ENCODE results near the gene SEC24B.

DNA sequence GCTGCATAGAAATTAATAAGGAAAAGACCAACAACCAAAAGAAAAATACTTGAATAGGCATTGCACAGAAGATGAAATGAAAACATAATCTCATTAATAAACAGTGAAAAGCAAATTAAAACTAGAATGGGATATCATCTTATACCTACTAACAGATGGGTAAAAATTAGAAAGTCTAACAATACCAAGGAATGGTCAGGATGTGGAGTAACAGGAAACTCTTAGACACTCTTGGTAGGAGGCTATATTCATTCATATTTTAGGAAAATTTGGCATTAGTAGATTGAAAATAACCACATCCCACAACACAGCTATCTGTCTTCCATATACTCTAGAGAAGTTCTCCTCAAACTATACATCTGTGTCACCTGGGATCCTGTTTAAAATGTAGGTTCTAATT is 36.3 kb downstream of the SEC24B start:
- TF ChIP-seq, protein P1, sequence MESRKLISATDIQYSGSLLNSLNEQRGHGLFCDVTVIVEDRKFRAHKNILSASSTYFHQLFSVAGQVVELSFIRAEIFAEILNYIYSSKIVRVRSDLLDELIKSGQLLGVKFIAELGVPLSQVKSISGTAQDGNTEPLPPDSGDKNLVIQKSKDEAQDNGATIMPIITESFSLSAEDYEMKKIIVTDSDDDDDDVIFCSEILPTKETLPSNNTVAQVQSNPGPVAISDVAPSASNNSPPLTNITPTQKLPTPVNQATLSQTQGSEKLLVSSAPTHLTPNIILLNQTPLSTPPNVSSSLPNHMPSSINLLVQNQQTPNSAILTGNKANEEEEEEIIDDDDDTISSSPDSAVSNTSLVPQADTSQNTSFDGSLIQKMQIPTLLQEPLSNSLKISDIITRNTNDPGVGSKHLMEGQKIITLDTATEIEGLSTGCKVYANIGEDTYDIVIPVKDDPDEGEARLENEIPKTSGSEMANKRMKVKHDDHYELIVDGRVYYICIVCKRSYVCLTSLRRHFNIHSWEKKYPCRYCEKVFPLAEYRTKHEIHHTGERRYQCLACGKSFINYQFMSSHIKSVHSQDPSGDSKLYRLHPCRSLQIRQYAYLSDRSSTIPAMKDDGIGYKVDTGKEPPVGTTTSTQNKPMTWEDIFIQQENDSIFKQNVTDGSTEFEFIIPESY (IDR thresholded peaks at IDR 0.05) = no peak
- TF ChIP-seq, protein P2, sequence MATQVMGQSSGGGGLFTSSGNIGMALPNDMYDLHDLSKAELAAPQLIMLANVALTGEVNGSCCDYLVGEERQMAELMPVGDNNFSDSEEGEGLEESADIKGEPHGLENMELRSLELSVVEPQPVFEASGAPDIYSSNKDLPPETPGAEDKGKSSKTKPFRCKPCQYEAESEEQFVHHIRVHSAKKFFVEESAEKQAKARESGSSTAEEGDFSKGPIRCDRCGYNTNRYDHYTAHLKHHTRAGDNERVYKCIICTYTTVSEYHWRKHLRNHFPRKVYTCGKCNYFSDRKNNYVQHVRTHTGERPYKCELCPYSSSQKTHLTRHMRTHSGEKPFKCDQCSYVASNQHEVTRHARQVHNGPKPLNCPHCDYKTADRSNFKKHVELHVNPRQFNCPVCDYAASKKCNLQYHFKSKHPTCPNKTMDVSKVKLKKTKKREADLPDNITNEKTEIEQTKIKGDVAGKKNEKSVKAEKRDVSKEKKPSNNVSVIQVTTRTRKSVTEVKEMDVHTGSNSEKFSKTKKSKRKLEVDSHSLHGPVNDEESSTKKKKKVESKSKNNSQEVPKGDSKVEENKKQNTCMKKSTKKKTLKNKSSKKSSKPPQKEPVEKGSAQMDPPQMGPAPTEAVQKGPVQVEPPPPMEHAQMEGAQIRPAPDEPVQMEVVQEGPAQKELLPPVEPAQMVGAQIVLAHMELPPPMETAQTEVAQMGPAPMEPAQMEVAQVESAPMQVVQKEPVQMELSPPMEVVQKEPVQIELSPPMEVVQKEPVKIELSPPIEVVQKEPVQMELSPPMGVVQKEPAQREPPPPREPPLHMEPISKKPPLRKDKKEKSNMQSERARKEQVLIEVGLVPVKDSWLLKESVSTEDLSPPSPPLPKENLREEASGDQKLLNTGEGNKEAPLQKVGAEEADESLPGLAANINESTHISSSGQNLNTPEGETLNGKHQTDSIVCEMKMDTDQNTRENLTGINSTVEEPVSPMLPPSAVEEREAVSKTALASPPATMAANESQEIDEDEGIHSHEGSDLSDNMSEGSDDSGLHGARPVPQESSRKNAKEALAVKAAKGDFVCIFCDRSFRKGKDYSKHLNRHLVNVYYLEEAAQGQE (IDR thresholded peaks at IDR 0.05) = no peak
- TF ChIP-seq, protein P3, sequence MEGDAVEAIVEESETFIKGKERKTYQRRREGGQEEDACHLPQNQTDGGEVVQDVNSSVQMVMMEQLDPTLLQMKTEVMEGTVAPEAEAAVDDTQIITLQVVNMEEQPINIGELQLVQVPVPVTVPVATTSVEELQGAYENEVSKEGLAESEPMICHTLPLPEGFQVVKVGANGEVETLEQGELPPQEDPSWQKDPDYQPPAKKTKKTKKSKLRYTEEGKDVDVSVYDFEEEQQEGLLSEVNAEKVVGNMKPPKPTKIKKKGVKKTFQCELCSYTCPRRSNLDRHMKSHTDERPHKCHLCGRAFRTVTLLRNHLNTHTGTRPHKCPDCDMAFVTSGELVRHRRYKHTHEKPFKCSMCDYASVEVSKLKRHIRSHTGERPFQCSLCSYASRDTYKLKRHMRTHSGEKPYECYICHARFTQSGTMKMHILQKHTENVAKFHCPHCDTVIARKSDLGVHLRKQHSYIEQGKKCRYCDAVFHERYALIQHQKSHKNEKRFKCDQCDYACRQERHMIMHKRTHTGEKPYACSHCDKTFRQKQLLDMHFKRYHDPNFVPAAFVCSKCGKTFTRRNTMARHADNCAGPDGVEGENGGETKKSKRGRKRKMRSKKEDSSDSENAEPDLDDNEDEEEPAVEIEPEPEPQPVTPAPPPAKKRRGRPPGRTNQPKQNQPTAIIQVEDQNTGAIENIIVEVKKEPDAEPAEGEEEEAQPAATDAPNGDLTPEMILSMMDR (IDR thresholded peaks at IDR 0.05; ENCODE audit: low read depth, low read length, missing input control) = no peak
- TF ChIP-seq RAD21 (IDR thresholded peaks at IDR 0.05) = no peak

All from liver (tissue), 3 donors.